Measurements from ENCODE around the gene ADRA2C.
A peak's percentile ranks its signal among the peaks of the same experiment; 100 is the strongest.

ADRA2C gene

DNA sequence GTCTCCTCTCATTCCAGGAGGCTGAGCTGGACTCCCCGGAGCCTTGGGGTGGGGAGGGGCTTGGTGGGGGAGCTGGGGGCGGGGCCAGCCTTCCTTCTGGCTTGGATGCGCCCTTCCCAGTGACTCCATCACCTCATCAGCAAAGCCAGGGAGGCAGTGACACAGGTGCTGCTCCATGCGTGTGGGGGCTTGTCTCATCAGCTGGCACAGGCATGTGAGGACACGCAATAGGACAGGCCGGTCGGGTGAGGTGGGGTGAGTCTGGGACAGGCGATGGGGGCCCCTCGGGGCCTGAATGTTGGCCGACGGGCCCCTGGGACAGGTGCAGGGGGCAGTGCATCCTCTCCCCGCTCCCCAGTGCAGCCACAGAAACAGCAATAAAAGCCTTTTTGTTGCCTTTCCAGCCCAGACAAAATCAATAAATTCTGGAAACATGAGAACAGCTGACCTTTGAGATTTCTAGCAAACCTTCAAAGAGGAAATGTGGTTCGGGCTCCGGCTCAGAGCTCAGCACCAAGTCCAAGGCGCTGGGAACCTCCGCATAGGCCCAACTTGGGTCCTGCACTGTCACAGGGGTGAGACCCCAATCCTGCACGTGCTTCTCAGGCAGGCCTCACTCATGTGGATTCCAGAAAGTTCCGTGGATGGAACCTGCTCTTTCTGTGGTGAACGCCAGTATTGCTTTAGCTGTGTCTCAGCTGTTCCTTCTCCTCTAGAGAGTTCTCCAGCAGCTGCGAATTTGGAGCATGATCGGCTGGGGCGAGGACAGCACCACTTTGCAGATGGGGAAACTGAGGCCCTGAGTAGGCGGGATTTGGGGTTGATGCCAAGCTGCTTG is 18.5 kb downstream of the ADRA2C start:
- no peak overlapping the region for H3K4me3 ChIP-seq (ENCODE audit: low read depth, low read length)
- no peak for DNase-seq (ENCODE audit: low read depth)
- TF ChIP-seq, protein P1, sequence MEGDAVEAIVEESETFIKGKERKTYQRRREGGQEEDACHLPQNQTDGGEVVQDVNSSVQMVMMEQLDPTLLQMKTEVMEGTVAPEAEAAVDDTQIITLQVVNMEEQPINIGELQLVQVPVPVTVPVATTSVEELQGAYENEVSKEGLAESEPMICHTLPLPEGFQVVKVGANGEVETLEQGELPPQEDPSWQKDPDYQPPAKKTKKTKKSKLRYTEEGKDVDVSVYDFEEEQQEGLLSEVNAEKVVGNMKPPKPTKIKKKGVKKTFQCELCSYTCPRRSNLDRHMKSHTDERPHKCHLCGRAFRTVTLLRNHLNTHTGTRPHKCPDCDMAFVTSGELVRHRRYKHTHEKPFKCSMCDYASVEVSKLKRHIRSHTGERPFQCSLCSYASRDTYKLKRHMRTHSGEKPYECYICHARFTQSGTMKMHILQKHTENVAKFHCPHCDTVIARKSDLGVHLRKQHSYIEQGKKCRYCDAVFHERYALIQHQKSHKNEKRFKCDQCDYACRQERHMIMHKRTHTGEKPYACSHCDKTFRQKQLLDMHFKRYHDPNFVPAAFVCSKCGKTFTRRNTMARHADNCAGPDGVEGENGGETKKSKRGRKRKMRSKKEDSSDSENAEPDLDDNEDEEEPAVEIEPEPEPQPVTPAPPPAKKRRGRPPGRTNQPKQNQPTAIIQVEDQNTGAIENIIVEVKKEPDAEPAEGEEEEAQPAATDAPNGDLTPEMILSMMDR (IDR thresholded peaks at IDR 0.05; ENCODE audit: control insufficient read depth, extremely low read depth, insufficient read depth) = no peak

DNA sequence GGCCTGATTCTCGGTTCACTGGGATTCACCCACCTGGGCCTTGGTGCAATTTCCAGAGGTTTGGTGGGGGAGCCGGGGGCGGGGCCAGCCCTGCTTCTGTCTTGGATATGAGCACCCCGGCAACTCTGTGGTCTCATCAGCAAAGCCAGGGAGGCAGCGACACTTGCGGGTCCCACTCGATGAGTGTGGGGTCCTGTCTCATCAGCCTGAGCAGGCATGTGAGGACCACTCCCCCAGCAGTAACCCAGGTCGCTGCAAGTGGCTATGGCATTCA is 19.0 kb downstream of the ADRA2C start:
- TF ChIP-seq, protein P1 (IDR thresholded peaks at IDR 0.05; ENCODE audit: control insufficient read depth, extremely low read depth, insufficient read depth) = no peak
- no peak for DNase-seq (ENCODE audit: low read depth)
- H3K4me3 ChIP-seq (ENCODE audit: low read depth, low read length) = no peak overlapping the region

DNA sequence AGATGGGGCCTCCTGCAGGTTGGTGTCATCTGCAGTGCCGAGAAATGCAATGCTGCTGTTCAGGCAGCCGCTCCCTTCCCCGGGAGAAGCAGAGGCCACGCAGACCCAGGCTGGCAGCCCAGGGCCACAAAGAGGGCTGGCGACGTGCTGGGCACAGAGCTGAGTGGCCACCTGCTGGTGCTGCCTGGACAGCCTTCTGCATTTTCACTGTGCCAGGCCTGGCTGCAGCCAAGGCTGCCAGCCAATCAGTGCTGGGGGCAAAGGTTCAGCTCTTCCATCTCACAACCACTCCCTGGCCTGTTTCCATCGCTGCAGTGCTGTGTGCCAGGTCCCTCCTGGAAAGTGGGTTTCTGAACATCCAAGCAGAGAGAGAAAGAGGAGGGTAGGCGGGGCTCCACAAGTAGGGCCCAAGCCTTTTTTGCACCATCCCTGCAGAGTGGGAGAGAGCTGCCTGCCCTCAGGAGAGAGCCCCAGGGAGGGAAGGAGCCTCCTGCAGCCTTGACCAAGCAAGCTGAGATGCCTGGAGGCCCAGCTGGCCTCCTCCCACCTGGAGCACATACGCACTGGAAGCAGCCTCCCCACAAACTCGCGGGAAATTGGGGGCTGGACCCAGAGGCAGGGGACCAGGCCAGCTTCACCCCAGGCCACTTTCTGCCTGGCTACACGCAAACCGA is 20.1 kb downstream of the ADRA2C start:
- H3K4me3 ChIP-seq (ENCODE audit: low read depth, low read length) = no peak overlapping the region
- TF ChIP-seq, protein P1 (IDR thresholded peaks at IDR 0.05; ENCODE audit: control insufficient read depth, extremely low read depth, insufficient read depth) = peak; percentile 83
- peak; percentile 52 for DNase-seq (ENCODE audit: low read depth)

DNA sequence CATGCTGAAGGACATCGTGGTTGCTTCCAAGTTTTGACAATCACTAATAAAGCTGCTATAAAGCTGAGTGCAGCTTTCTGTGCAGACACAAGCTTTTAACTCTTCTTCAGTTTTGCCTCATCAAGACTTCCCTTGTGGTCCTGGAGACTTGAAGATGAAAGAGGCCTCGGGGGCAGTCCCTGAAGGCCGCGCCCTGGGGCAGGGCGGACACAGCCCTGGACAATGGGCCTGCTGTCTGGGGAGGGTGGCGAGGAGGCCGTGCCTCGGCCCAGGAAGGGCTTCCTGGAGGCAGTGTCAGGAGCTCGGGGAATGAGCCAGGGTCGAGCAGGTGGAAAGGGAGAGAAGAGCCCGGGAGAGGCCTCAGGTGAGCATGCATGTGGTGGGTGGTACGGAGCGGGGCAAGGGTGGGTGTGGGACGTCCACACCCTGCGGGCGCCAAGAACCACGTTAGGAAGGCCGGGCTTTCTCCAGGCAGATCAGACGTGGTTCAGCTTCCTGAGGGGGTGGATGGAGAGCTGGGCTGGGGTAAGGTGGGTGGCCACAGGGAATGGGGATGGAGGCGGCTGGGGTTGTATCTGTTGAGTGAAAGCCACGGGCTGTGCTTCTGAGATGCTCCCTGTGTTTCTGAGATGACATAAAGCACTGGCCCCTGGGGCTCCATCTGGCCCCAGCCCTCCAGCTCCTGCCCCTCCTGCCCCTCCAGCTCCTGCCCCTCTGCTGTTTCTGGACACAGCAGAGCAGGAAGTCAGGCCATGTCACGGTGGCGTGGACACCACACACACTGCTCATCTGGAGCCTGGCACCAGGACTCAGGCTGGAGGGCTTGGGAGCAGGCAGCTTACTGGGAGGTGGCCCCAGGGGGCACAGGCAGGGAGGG is 21.5 kb downstream of the ADRA2C start:
- DNase-seq (ENCODE audit: low read depth) = no peak
- TF ChIP-seq, protein P1 (IDR thresholded peaks at IDR 0.05; ENCODE audit: control insufficient read depth, extremely low read depth, insufficient read depth) = no peak
- H3K4me3 ChIP-seq (ENCODE audit: low read depth, low read length) = no peak overlapping the region

DNA sequence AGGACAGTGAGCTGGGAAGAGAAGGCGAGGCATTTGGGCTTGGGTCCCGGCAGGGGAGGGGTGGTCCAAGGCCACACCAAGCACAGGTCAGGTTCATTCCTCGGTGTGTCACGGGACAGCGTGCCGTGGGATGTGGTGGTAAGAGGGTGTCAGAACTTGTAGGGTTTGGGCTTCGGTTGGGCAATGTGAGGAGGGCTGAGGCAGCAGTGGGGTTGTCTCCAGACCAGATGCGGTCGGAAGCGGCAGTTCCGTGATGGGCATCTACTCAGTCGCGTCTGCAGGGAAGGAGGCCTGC is 22.1 kb downstream of the ADRA2C start:
- TF ChIP-seq, protein P1 (IDR thresholded peaks at IDR 0.05; ENCODE audit: control insufficient read depth, extremely low read depth, insufficient read depth) = no peak
- no peak overlapping the region for H3K4me3 ChIP-seq (ENCODE audit: low read depth, low read length)
- no peak for DNase-seq (ENCODE audit: low read depth)

DNA sequence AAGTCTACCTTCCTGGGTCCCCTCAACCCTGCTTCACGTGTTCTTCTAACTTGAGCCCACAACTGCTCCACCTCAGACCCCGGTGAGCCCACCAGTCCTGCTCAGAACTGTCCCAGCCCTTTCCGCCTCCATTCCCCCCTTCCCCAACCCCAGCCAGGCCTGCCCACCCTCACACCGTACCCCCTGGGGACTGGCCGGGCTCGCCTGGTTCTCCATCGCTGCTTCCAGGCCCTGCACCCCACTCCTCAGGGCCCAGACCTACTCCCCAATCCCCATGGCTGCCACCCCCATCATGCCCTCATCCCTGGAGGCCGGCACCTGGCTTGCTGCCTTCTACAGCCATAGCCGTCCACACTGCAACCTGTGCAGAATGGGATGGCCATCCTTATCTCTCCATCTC is 23.4 kb downstream of the ADRA2C start:
- TF ChIP-seq, protein P1 (IDR thresholded peaks at IDR 0.05; ENCODE audit: control insufficient read depth, extremely low read depth, insufficient read depth) = no peak
- no peak for DNase-seq (ENCODE audit: low read depth)

More for the DNA sequence above, 23.4 kb downstream of the ADRA2C start:
- H3K4me3 ChIP-seq (ENCODE audit: low read depth, low read length) = no peak overlapping the region

All from LNCaP clone FGC (cell line).